Activated T-cell treated with anti-CD3 and anti-CD28 coated beads, Interleukin-2, amount 50 U/mL, for 4 hours (primary cell): ENCODE data around the gene CLEC4E. TPM values are rescaled to one million over a fixed set of nuclear protein-coding genes. Genes with fewer than 3 reads are reported as not detected.
"Not testable (repeated sequence)": the region's sequence is repeated elsewhere in the genome, so short reads cannot be mapped to it uniquely, and the experiment has no call there.

ENCODE experiments used
- ATAC-seq, 2 donors: fragments of 200-7000 bp; cut with Tn5 transposase; one replicate each; pipeline ENCODE4 v1.10.0; 2021
- DNase-seq: peaks from one replicate; pipeline ENCODE4 v3.0.0-alpha.2; 2020
- H3K27me3 Mint-ChIP-seq: one replicate; pipeline ENCODE4 v1.8.0; 2021; ENCODE audit warnings: low read depth, mixed read lengths
- H3K36me3 Mint-ChIP-seq: one replicate; pipeline ENCODE4 v1.8.0; 2022; ENCODE audit warnings: mixed read lengths; ENCODE audit not compliant: insufficient read depth
- H3K4me1 Mint-ChIP-seq: one replicate; pipeline ENCODE4 v1.8.0; 2021; ENCODE audit warnings: low read depth, mixed read lengths
- H3K4me3 Mint-ChIP-seq: one replicate; pipeline ENCODE4 v1.8.0; 2021; ENCODE audit warnings: mild to moderate bottlenecking, moderate library complexity, mixed read lengths
- H3K9me3 Mint-ChIP-seq: one replicate; pipeline ENCODE4 v1.8.0; 2021; ENCODE audit warnings: mixed read lengths
- total RNA-seq, 3 donors: library from RNA; stranded (reverse); gene quantifications; one replicate each; pipeline ENCODE4 v1.2.1, GENCODE V29; 2021

CLEC4E gene
- total RNA-seq: not detected

DNA sequence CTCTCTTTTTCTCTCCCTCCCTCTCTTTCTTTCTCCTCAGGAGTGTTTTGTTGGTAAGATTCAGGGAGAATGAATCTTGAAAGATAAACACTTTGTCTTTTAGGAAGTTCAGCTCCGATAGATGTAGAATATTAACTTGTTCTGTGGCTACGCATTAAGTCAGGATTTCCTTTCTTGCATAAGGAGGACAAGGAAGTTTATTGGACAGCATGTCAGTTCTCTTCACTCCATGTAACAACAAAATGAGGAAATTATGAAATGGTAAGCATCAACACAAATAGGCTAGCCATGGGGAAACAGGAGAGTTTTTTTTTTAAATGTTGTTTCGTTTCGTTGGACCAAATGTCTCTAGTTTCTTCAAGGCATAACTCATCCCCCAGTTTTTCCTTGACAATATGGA lies at the start of gene CLEC4E:
Gene CLEC4E (minus strand): TSS at position 75 of the 400 bp plus-strand sequence. CDS start 108 bp downstream, outside the sequence.
- not testable (repeated sequence) for H3K36me3 Mint-ChIP-seq, H3K4me1 Mint-ChIP-seq, H3K9me3 Mint-ChIP-seq, H3K4me3 Mint-ChIP-seq, ATAC-seq, DNase-seq
- peaks cover 24% of the 10 kb centered on the region for H3K27me3 Mint-ChIP-seq

DNA sequence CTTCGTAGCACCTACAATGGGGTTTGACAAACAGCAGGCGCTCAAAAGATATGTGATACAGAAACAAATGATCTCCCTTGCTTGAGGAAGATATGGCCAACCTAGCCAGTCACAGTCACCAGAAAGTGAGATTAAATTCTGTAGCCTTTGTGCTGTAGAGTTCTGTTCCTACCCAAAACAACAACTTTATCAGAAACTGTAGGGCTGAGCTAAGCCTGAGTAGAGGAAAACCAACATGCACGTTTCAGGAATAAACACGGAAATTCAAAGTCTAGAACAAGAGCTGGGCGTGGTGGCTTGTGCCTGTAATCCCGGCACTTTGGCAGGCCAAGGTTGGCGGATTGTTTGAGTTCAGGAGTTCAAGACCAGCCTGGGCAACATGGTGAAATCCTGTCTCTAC lies 49.0 kb upstream of the CLEC4E start:
- Mint-ChIP-seq H3K4me3 (no peak overlapping the region), H3K4me1 (peaks cover 6% of the 10 kb centered on the region), H3K36me3 (no peaks in the 10 kb centered on the region), H3K27me3 (no peaks in the 10 kb centered on the region), H3K9me3 (no peaks in the 10 kb centered on the region)
- ATAC-seq (no peak), DNase-seq (no peak)

DNA sequence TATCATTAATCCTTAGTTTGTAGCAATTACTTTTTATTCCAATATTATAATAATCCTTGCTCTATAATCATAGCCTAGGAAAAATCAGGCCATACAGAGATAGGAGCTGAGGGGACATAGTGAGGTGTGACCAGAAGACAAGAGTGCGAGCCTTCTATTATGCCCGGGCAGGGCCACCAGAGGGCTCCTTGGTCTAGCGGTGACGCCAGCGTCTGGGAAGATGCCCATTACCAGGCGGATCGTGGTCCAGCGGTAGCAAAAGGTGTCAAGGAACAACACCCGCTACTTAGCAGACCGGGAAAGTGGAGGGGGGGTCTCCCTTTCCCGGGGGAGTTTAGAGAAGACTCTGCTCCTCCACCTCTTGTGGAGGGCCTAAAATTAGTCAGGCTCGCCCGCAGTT lies 43.8 kb upstream of the CLEC4E start:
- not testable (repeated sequence) for H3K4me1 Mint-ChIP-seq, H3K4me3 Mint-ChIP-seq, ATAC-seq, DNase-seq, H3K36me3 Mint-ChIP-seq, H3K27me3 Mint-ChIP-seq, H3K9me3 Mint-ChIP-seq

- DNase-seq: no peak
- Mint-ChIP-seq H3K4me1 (peaks cover 4% of the 10 kb centered on the region), H3K27me3 (no peaks in the 10 kb centered on the region), H3K9me3 (no peaks in the 10 kb centered on the region), H3K36me3 (no peaks in the 10 kb centered on the region), H3K4me3 (no peak overlapping the region)
- no peak for ATAC-seq
Measured at GRCh38 chr12:8584004-8584403, 43.3 kb upstream of the CLEC4E start.

GRCh38 chr12:8581098-8581784 lies 40.5 kb upstream of the CLEC4E start:
- Mint-ChIP-seq H3K27me3 (no peaks in the 10 kb centered on the region), H3K4me3 (no peak overlapping the region), H3K36me3 (no peaks in the 10 kb centered on the region), H3K4me1 (peaks cover 4% of the 10 kb centered on the region), H3K9me3 (no peaks in the 10 kb centered on the region)
- DNase-seq: no peak
- ATAC-seq: no peak

GRCh38 chr12:8577879-8578278 lies 37.2 kb upstream of the CLEC4E start:
- Mint-ChIP-seq H3K27me3 (no peaks in the 10 kb centered on the region), H3K4me1 (peaks cover 5% of the 10 kb centered on the region), H3K9me3 (no peaks in the 10 kb centered on the region), H3K4me3 (no peak overlapping the region), H3K36me3 (no peaks in the 10 kb centered on the region)
- ATAC-seq: no peak
- DNase-seq: no peak

GRCh38 chr12:8572507-8572906 lies 31.8 kb upstream of the CLEC4E start:
- Mint-ChIP-seq H3K36me3 (no peaks in the 10 kb centered on the region), H3K27me3 (no peaks in the 10 kb centered on the region), H3K9me3 (no peaks in the 10 kb centered on the region), H3K4me1 (peaks cover 11% of the 10 kb centered on the region), H3K4me3 (no peak overlapping the region)
- ATAC-seq: no peak
- no peak for DNase-seq

- no peak for ATAC-seq
- peaks cover 2% of the 10 kb centered on the region for H3K36me3 Mint-ChIP-seq
- H3K4me3 Mint-ChIP-seq: no peak overlapping the region
- H3K4me1 Mint-ChIP-seq: no peaks in the 10 kb centered on the region
- H3K27me3 Mint-ChIP-seq: no peaks in the 10 kb centered on the region
- no peak for DNase-seq
- H3K9me3 Mint-ChIP-seq: peaks cover 12% of the 10 kb centered on the region
Measured at GRCh38 chr12:8566525-8566924, 25.8 kb upstream of the CLEC4E start.

DNA sequence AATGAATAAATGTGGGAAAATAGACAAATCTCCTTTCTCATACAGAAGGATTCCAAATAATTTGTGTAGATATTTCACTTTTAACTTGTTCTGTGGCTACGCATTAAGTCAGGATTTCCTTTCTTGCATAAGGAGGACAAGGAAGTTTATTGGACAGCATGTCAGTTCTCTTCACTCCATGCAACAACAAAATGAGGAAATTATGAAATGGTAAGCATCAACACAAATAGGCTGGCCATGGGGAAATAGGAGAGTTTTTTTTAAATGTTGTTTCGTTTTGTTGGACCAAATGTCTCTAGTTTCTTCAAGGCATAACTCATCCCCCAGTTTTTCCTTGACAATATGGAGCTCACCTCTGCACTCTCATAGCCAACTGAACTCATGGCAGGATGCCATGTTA lies 25.3 kb upstream of the CLEC4E start:
- not testable (repeated sequence) for H3K4me1 Mint-ChIP-seq, H3K36me3 Mint-ChIP-seq, ATAC-seq

GRCh38 chr12:8564656-8565055 lies 24.0 kb upstream of the CLEC4E start:
- DNase-seq: no peak
- peaks cover 2% of the 10 kb centered on the region for H3K36me3 Mint-ChIP-seq
- no peak overlapping the region for H3K4me3 Mint-ChIP-seq
- no peaks in the 10 kb centered on the region for H3K4me1 Mint-ChIP-seq
- H3K9me3 Mint-ChIP-seq: peaks cover 12% of the 10 kb centered on the region
- no peaks in the 10 kb centered on the region for H3K27me3 Mint-ChIP-seq
- ATAC-seq: no peak

More for the DNA sequence above, 25.3 kb upstream of the CLEC4E start:
- DNase-seq, H3K4me3 Mint-ChIP-seq, H3K27me3 Mint-ChIP-seq: not testable (repeated sequence)
- H3K9me3 Mint-ChIP-seq: peaks cover 12% of the 10 kb centered on the region

DNA sequence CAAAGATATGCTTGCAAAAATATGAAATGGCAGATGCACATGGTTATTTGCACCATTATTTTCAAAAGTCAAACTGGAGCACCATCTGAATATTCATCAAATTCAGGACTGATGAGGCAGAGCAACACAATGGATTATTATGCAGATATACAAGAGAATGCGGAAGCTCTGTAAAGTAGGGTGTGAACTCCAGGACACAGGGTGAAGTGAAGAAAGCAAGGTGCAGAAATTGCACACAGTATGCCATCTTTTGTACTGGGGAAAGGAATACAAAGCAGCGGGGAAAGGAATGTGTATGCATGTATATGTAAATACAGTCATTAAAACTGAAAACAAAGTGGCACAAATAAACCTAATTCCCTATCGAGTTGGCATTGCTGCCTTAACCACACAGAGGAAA lies 22.7 kb upstream of the CLEC4E start:
- Mint-ChIP-seq H3K9me3 (peaks cover 12% of the 10 kb centered on the region), H3K36me3 (peaks cover 2% of the 10 kb centered on the region), H3K27me3 (no peaks in the 10 kb centered on the region), H3K4me1 (no peaks in the 10 kb centered on the region), H3K4me3 (no peak overlapping the region)
- no peak for ATAC-seq
- no peak for DNase-seq

GRCh38 chr12:8562310-8562709 lies 21.6 kb upstream of the CLEC4E start:
- Mint-ChIP-seq H3K9me3 (peaks cover 12% of the 10 kb centered on the region), H3K36me3 (peaks cover 2% of the 10 kb centered on the region), H3K27me3 (no peaks in the 10 kb centered on the region), H3K4me3 (no peak overlapping the region), H3K4me1 (no peaks in the 10 kb centered on the region)
- DNase-seq (no peak), ATAC-seq (no peak)

- no peaks in the 10 kb centered on the region for H3K27me3 Mint-ChIP-seq
- H3K4me3 Mint-ChIP-seq: no peak overlapping the region
- ATAC-seq (no peak), DNase-seq (no peak)
- H3K36me3 Mint-ChIP-seq: peaks cover 2% of the 10 kb centered on the region
- H3K9me3 Mint-ChIP-seq: peaks cover 12% of the 10 kb centered on the region
- H3K4me1 Mint-ChIP-seq: no peaks in the 10 kb centered on the region
Measured at GRCh38 chr12:8561011-8561410, 20.3 kb upstream of the CLEC4E start.

DNA sequence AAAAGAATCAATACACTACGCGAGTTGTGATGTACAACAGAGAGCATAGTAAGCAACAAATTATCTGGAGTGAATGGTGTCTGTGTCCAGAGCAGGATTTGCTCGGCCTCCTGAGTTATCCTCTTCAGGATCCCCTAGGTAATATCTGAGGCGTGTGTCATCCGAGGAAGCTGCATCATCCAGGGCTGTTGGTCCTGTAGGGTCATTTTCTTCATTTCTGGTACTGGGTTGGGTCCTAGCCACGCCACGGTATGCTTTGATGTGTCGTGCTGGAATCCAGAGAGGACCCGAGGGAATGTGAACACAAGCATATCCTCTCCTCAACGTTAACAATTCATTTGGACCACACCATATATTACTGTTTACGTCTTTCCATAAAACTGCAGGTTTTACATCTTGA lies 19.0 kb upstream of the CLEC4E start:
- no peaks in the 10 kb centered on the region for H3K27me3 Mint-ChIP-seq
- DNase-seq (no peak), ATAC-seq (no peak)
- H3K9me3 Mint-ChIP-seq: peaks cover 12% of the 10 kb centered on the region
- H3K4me3 Mint-ChIP-seq: no peak overlapping the region
- H3K4me1 Mint-ChIP-seq: no peaks in the 10 kb centered on the region
- peaks cover 2% of the 10 kb centered on the region for H3K36me3 Mint-ChIP-seq

DNA sequence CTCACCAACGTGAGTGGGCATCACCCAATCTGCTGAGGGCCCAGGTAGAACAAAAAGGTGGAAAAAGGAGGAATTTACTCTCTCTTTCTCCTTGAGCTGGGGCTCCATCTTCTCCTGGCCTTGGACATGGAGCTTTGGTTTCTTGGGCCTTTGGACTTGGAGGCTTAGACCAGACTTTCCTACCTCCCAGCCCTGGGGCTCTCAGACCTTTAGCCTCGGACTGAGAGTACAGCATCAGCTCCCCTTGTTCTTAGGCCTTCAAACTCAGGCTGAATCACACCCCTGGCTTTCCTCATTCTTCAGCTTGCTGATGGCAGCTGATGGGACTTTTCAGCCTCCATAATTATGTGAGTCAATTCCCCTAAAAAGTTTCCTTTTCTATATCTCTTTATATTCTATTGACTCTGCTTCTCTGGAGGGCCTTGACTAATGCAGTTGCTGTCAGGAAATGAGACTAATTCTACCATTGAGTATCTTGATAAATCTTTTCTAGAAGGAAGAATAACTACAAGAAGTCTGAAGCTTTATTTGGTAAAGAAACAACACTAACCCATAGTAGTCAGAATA lies 15.9 kb upstream of the CLEC4E start:
- DNase-seq: no peak
- Mint-ChIP-seq H3K9me3 (no peaks in the 10 kb centered on the region), H3K27me3 (no peaks in the 10 kb centered on the region), H3K4me1 (no peaks in the 10 kb centered on the region), H3K36me3 (no peaks in the 10 kb centered on the region), H3K4me3 (no peak overlapping the region)
- peak; percentile 28 to 40 for ATAC-seq
